ENCODE data around the gene IL5. TPM values are rescaled to one million over a fixed set of nuclear protein-coding genes. Genes with fewer than 3 reads are reported as not detected.
"Not testable (repeated sequence)": the region's sequence is repeated elsewhere in the genome, so short reads cannot be mapped to it uniquely, and the experiment has no call there.

Gene IL5
- total RNA-seq, 8 experiments from 2014 or later = 0.33 to 2.7 TPM; not detected in 6

- no peak for ATAC-seq (replicated peaks in 6 of 8)
- H3K4me1 ChIP-seq (replicated peaks in 1 of 2) = no peaks in the 10 kb centered on the region
- in situ Hi-C loops (cut with MboI; ENCODE audit: low pct_unique_long_range_greater_than_20kb in 2 of 9, low sequenced_read_pairs in 9 of 9, unreplicated experiment in 9 of 9) = no loop called here
- no peak overlapping the region for H3K4me3 ChIP-seq
- H3K27ac ChIP-seq = no peak overlapping the region
These were observed 18.0 kb downstream of the IL5 start for GRCh38 chr5:132525299-132525724.

- in situ Hi-C loops (cut with MboI; ENCODE audit: low pct_unique_long_range_greater_than_20kb in 2 of 9, low sequenced_read_pairs in 9 of 9, unreplicated experiment in 9 of 9); H3K27ac ChIP-seq; ATAC-seq (replicated peaks in 6 of 8); H3K4me3 ChIP-seq; H3K4me1 ChIP-seq (replicated peaks in 1 of 2): not testable (repeated sequence)
- WGBS, 10 experiments = 24 to 81% (median 73%) methylated on average over 1 to 5 of the region's 5 CpGs; no CpG with 5 or more reads in 3 of the 10 experiments
These were observed 18.4 kb downstream of the IL5 start for GRCh38 chr5:132524877-132525276.

- 29 to 100% (median 92%) methylated on average over 1 of the region's 1 CpG; no CpG with 5 or more reads in 6 of the 10 experiments for WGBS, 10 experiments
- H3K27ac ChIP-seq; in situ Hi-C loops (cut with MboI; ENCODE audit: low pct_unique_long_range_greater_than_20kb in 2 of 9, low sequenced_read_pairs in 9 of 9, unreplicated experiment in 9 of 9); H3K4me3 ChIP-seq; H3K4me1 ChIP-seq (replicated peaks in 1 of 2); ATAC-seq (replicated peaks in 6 of 8): not testable (repeated sequence)
These were observed 21.3 kb downstream of the IL5 start for GRCh38 chr5:132522067-132522466.

GRCh38 chr5:132513618-132514336 lies 29.5 kb downstream of the IL5 start:
- H3K4me1 ChIP-seq (replicated peaks in 1 of 2); ATAC-seq (replicated peaks in 6 of 8); H3K4me3 ChIP-seq; H3K27ac ChIP-seq; in situ Hi-C loops (cut with MboI; ENCODE audit: low pct_unique_long_range_greater_than_20kb in 2 of 9, low sequenced_read_pairs in 9 of 9, unreplicated experiment in 9 of 9): not testable (repeated sequence)
- WGBS, 10 experiments = 27 to 94% (median 80%) methylated on average over 1 to 2 of the region's 25 CpGs; no CpG with 5 or more reads in 5 of the 10 experiments

GRCh38 chr5:132510076-132510475 lies 33.2 kb downstream of the IL5 start:
- ATAC-seq (replicated peaks in 6 of 8) = peak in 2 of 8 experiments; percentile 20 to 42
- Histone ChIP-seq H3K27ac (no peak overlapping the region), H3K4me1 (replicated peaks in 1 of 2) (no peaks in the 10 kb centered on the region), H3K4me3 (no peak overlapping the region)
- in situ Hi-C loops (cut with MboI; ENCODE audit: low pct_unique_long_range_greater_than_20kb in 2 of 9, low sequenced_read_pairs in 9 of 9, unreplicated experiment in 9 of 9) = no loop called here

- Histone ChIP-seq H3K4me1 (replicated peaks in 1 of 2) (no peaks in the 10 kb centered on the region), H3K27ac (no peak overlapping the region), H3K4me3 (no peak overlapping the region)
- ATAC-seq (replicated peaks in 6 of 8) = peak in 6 of 8 experiments; percentile 52 to 91 (median 82)
- WGBS, 10 experiments = 0 to 80% (median 50%) methylated on average over 1 of the region's 1 CpG; no CpG with 5 or more reads in 3 of the 10 experiments
- in situ Hi-C loops (cut with MboI; ENCODE audit: low pct_unique_long_range_greater_than_20kb in 2 of 9, low sequenced_read_pairs in 9 of 9, unreplicated experiment in 9 of 9) = loop anchor here in 1 of 9 experiments (10.0 kb wide), 1 partner anchor 121 kb away; no protein-coding TSS in a partner anchor
These were observed 37.1 kb downstream of the IL5 start for GRCh38 chr5:132506094-132506692.

GRCh38 chr5:132505641-132506040 lies 37.7 kb downstream of the IL5 start:
- ATAC-seq (replicated peaks in 6 of 8) = no peak
- Histone ChIP-seq H3K27ac (no peak overlapping the region), H3K4me1 (replicated peaks in 1 of 2) (no peaks in the 10 kb centered on the region), H3K4me3 (no peak overlapping the region)
- in situ Hi-C loops (cut with MboI; ENCODE audit: low pct_unique_long_range_greater_than_20kb in 2 of 9, low sequenced_read_pairs in 9 of 9, unreplicated experiment in 9 of 9) = loop anchor here in 1 of 9 experiments (10.0 kb wide), 1 partner anchor 121 kb away; no protein-coding TSS in a partner anchor
- WGBS, 10 experiments = 31 to 86% (median 71%) methylated on average over 1 to 2 of the region's 2 CpGs; no CpG with 5 or more reads in 5 of the 10 experiments

GRCh38 chr5:132504746-132505145 lies 38.6 kb downstream of the IL5 start:
- WGBS, 10 experiments = 17 to 77% (median 67%) methylated on average over 1 to 4 of the region's 4 CpGs; no CpG with 5 or more reads in 2 of the 10 experiments
- no peak overlapping the region for H3K4me3 ChIP-seq
- H3K27ac ChIP-seq = no peak overlapping the region
- in situ Hi-C loops (cut with MboI; ENCODE audit: low pct_unique_long_range_greater_than_20kb in 2 of 9, low sequenced_read_pairs in 9 of 9, unreplicated experiment in 9 of 9) = loop anchor here in 1 of 9 experiments (10.0 kb wide), 1 partner anchor 120 kb away; no protein-coding TSS in a partner anchor
- ATAC-seq (replicated peaks in 6 of 8) = no peak
- H3K4me1 ChIP-seq (replicated peaks in 1 of 2) = no peaks in the 10 kb centered on the region

GRCh38 chr5:132503244-132503643 lies 40.1 kb downstream of the IL5 start:
- H3K27ac ChIP-seq = no peak overlapping the region
- ATAC-seq (replicated peaks in 6 of 8) = no peak
- 33 to 100% (median 80%) methylated on average over 1 to 4 of the region's 4 CpGs; no CpG with 5 or more reads in 1 of the 10 experiments for WGBS, 10 experiments
- no peak overlapping the region for H3K4me3 ChIP-seq
- in situ Hi-C loops (cut with MboI; ENCODE audit: low pct_unique_long_range_greater_than_20kb in 2 of 9, low sequenced_read_pairs in 9 of 9, unreplicated experiment in 9 of 9) = loop anchor here in 1 of 9 experiments (10.0 kb wide), 1 partner anchor 118 kb away; no protein-coding TSS in a partner anchor
- no peaks in the 10 kb centered on the region for H3K4me1 ChIP-seq (replicated peaks in 1 of 2)

- in situ Hi-C loops (cut with MboI; ENCODE audit: low pct_unique_long_range_greater_than_20kb in 2 of 9, low sequenced_read_pairs in 9 of 9, unreplicated experiment in 9 of 9) = loop anchor here in 1 of 9 experiments (10.0 kb wide), 1 partner anchor 117 kb away; no protein-coding TSS in a partner anchor
- Histone ChIP-seq H3K27ac (no peak overlapping the region), H3K4me3 (no peak overlapping the region), H3K4me1 (replicated peaks in 1 of 2) (peaks cover 0 to 3% of the 10 kb centered on the region in 2 donors)
- 0 to 92% (median 71%) methylated on average over 1 to 4 of the region's 10 CpGs; no CpG with 5 or more reads in 3 of the 10 experiments for WGBS, 10 experiments
- ATAC-seq (replicated peaks in 6 of 8) = no peak
These were observed 41.1 kb downstream of the IL5 start for GRCh38 chr5:132501961-132502931.

- no peak overlapping the region for H3K4me3 ChIP-seq
- in situ Hi-C loops (cut with MboI; ENCODE audit: low pct_unique_long_range_greater_than_20kb in 2 of 9, low sequenced_read_pairs in 9 of 9, unreplicated experiment in 9 of 9) = loop anchor here in 1 of 9 experiments (10.0 kb wide), 1 partner anchor 117 kb away; no protein-coding TSS in a partner anchor
- peaks cover 0 to 5% of the 10 kb centered on the region in 2 donors for H3K4me1 ChIP-seq (replicated peaks in 1 of 2)
- 10 to 100% (median 80%) methylated on average over 1 to 2 of the region's 4 CpGs; no CpG with 5 or more reads in 5 of the 10 experiments for WGBS, 10 experiments
- no peak for ATAC-seq (replicated peaks in 6 of 8)
- H3K27ac ChIP-seq = no peak overlapping the region
These were observed 41.7 kb downstream of the IL5 start for GRCh38 chr5:132501629-132501956.

- in situ Hi-C loops (cut with MboI; ENCODE audit: low pct_unique_long_range_greater_than_20kb in 2 of 9, low sequenced_read_pairs in 9 of 9, unreplicated experiment in 9 of 9) = loop anchor here in 1 of 9 experiments (10.0 kb wide), 1 partner anchor 116 kb away; no protein-coding TSS in a partner anchor
- H3K27ac ChIP-seq = no peak overlapping the region
- 53 to 83% (median 75%) methylated on average over 1 to 2 of the region's 6 CpGs; no CpG with 5 or more reads in 7 of the 10 experiments for WGBS, 10 experiments
- H3K4me1 ChIP-seq (replicated peaks in 1 of 2) = peaks cover 0 to 5% of the 10 kb centered on the region in 2 donors
- no peak overlapping the region for H3K4me3 ChIP-seq
- peak in 6 of 8 experiments; percentile 16 to 41 (median 25) for ATAC-seq (replicated peaks in 6 of 8)
These were observed 42.2 kb downstream of the IL5 start for GRCh38 chr5:132500931-132501628.
